Suppressor macrophage (primary cell): ENCODE results near the gene NXN.
"Not testable (repeated sequence)": the region's sequence is repeated elsewhere in the genome, so short reads cannot be mapped to it uniquely, and the experiment has no call there.

ENCODE experiments used
- DNase-seq, 4 experiments: peaks; one replicate each; pipeline ENCODE4 v3.0.0-alpha.2; 2020 to 2022

NXN gene

DNA sequence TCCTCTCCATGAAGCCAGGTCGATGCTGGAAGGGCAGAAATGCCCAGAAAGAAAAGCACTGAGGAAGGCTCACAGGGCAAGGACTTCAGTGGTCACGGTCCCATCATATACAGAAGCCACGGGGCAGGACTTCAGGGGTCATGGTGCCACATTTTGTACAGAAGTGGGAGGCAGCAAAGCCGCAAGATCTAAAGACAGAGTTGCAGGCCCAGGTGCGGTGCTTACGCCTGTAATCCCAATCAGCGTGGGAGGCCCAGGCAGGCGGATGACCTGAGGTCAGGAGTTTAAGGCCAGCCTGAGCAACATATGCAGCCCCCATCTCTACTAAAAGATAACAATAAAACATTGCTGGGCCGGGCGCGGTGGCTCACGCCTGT is 96.0 kb downstream of the NXN start:
- no peak for DNase-seq

- no peak for DNase-seq
Measured at GRCh38 chr17:882827-883585, 96.6 kb downstream of the NXN start.

GRCh38 chr17:881778-882177 is 97.8 kb downstream of the NXN start:
- no peak for DNase-seq

GRCh38 chr17:880443-881269 is 98.9 kb downstream of the NXN start:
- DNase-seq, result no peak

DNA sequence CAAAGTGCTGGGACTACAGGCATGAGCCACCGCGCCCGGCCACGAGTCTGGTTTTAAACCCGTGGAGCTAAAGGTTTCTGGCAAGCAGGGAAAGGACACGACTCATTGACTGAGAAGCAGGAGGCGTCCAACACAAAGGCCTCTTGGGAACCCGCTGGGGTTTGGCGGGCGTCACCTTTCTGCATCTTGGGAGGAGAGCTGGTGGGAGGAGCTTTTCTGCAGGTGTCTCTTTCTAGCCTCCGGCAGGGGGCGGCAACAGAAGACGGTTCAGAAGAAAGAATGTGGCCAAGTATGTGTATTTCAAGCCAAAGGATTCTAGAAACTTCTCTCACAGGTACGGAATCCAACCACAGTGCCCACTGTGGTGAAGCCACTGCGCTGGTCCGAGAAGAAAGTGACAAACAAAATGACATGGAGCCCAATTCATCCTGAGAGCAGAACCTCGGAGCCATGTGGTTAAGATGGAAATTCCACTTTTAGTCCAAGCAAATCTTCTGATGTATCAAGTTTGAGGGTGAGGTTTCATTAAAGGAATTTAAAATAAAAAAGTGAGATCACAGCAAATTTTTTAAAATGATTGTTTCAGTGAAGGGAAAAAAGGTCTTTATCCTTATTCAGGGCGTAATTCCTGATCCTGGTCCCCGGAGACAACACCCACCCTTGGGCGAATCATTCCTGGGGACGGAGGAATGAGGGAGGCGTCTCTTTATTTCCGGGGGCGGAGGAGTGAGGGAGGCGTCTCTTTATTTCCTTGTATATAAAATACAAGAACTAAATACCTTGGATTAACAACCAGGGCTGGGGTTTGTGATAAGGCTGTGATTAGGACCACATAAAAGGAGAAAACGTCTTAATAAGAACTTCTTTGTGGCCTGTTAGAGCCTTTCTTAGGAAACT is 99.8 kb downstream of the NXN start:
- peak; percentile 52 to 70 (median 68) for DNase-seq

DNA sequence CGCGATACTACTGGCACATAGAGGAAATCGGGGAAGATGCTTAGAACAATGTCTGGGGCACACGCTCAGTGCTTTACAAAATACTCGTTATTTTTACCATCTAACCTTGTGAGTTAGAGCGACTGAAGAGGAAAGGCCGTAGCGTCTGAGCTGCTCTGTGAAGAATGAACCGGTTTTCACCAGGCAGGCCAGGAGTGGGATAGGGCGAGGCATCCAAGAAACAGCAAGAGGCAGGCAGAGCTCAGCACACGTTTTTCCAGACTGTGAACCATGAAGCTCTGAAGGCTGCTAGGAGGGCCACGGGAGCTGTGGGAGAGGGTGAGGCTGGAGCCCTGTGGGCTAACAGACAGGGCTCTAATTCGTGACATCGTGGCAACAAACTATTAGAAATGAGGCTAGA is 101.9 kb downstream of the NXN start:
- DNase-seq, result no peak

GRCh38 chr17:876272-876671 is 103.3 kb downstream of the NXN start:
- DNase-seq, result peak; percentile 5 to 24 (median 10)

DNA sequence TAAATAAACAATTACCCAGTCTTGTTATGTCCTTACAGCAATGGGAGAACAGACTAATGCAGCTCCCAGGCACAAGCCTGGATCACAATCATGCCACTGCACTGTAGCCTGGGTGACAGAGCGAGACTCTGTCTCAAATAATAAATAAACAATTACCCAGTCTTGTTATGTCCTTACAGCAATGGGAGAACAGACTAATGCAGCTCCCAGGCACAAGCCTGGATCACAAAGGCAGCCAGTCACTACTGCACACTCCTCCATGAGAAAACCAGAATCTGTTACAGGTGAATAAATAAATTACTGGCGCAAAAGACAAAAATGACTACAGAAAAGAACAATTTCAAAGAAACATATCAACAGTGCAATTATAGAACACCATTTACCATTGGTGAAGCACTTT is 105.0 kb downstream of the NXN start:
- not testable (repeated sequence) for DNase-seq

DNA sequence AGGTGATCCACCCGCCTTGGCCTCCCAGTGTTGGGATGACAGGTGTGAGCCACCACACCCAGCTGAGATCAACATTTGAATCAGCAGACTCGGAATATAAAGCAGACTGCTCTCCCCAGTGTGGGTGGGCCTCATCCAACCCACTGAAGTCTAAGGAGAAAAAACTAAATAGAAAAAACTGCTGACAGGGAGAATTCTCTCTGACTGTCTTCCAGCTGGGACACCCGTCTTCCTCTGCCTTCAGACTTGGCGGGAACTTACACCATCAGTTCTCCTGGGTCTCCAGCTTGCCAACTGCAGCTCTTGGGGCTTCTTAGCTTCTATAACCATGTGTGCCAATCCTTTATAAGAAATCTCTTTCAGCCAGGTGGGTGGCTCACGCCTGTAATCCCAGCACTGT is 106.7 kb downstream of the NXN start:
- DNase-seq, result no peak

GRCh38 chr17:871751-872519 is 107.6 kb downstream of the NXN start:
- no peak for DNase-seq

- DNase-seq, result peak in 1 of 4 experiments; percentile 2
Measured at GRCh38 chr17:869567-870525, 109.7 kb downstream of the NXN start.

DNA sequence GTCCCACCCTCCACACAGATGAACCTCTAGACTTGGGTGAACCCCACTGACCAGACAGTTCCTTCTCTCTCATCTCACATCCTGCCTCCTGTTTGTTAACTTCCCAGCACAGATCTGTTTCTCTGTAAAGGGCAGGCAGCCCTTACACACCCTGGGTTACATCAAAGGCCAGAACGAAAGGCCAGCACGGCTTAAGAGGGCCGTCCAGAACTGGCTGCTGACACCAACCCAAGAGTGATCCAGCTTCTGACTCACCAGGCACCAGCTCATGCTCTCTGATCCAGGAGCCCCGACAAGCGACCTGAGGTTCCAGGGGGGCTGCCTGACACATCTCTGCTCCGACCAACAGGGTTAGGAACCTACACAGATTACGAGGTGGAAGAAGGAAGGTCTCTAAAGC is 110.5 kb downstream of the NXN start:
- no peak for DNase-seq

GRCh38 chr17:867896-868489 is 111.6 kb downstream of the NXN start:
- DNase-seq, result no peak

- not testable (repeated sequence) for DNase-seq
Measured at GRCh38 chr17:867238-867637, 112.3 kb downstream of the NXN start.

GRCh38 chr17:866568-867103 is 112.9 kb downstream of the NXN start:
- DNase-seq, result no peak

DNA sequence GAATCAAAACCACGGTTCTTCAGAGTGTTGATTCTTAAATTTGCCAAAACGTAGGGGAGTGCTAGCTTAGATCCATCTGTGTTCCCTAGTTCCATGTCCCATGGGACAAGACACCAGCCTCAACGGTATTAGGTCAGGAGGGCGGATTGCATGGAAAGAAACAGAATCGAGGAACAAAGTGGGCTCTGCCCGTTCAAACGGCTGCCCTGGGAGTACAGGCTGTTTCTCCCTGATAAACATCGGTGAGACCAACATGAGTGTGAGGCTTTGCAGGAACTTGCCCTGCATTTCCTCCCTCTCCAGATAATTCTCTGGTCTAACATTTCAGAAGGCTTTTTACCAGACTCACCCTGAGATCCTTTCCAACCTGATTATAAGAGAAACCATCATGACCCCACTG is 115.3 kb downstream of the NXN start:
- DNase-seq, result no peak

- DNase-seq, result peak in 1 of 4 experiments; percentile 11
Measured at GRCh38 chr17:863880-864279, 115.7 kb downstream of the NXN start.

DNA sequence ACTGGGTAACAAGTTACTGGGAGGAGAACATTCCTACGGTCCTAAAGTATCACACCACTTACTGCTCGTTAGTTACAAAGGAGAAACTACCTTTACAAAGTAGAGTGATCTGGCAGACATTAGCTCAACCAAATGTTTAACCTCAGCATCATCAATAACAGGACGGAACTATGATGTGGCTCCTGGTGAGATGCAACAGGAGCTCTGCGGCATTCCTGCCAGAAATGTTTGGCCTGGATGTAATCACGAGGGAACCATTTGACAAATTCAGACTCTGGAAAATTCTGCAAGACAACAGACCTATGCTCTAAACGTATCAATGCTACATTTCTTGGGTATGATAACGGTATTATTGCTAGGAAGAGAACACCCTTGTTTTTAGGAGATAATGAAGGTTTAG is 117.0 kb downstream of the NXN start:
- no peak for DNase-seq

DNA sequence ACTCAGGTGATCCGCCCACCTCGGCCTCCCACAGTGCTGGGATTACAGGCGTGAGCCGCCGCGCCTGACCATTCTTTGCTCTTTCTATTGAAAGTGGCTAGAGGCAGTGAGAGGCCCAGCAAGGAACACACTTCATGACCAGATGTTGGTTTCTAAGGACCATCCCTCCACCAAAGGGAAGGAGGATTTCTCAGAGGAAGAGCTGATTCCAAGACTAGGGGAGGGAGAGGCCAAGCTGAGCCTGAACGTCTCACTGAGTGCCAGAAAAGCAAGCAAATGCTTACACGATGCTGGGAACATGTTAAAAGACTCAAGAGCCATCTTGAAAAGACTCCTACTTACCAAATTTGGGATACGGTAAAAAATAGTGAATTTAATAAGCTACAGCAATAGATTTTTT is 118.2 kb downstream of the NXN start:
- DNase-seq, result no peak

- no peak for DNase-seq
Measured at GRCh38 chr17:860805-861204, 118.8 kb downstream of the NXN start.
